ENCODE measurements around the gene ERBB4.

The ERBB4 gene

GRCh38 chr2:211463397-211463796 is 1075.2 kb downstream of the ERBB4 start:
- no peak overlapping the region for H3K4me2 ChIP-seq (ENCODE audit: low read depth, low read length, poor library complexity, severe bottlenecking)
- H3K27me3 ChIP-seq (ENCODE audit: insufficient read depth, low read length, poor library complexity, severe bottlenecking): no peaks in the 10 kb centered on the region
- H2AFZ ChIP-seq (ENCODE audit: low read length): 0 out of 2 replicates have a peak overlapping the region, but pooled peaks have one; percentile 19
- no peaks in the 10 kb centered on the region; the same call in 1 of the 2 replicates for H3F3A ChIP-seq (ENCODE audit: low read depth)
- no peaks in the 10 kb centered on the region for H3K9me3 ChIP-seq (ENCODE audit: insufficient read depth, low read depth, low read length)
- H3K36me3 ChIP-seq (ENCODE audit: insufficient read depth, low read length): no peaks in the 10 kb centered on the region
- H3K9me2 ChIP-seq (replicated peaks; ENCODE audit: low read depth, low read length): no peaks in the 10 kb centered on the region
- H3K4me3 ChIP-seq (ENCODE audit: low read length, poor library complexity, severe bottlenecking): no peak overlapping the region
- no peaks in the 10 kb centered on the region for H3K79me2 ChIP-seq (ENCODE audit: insufficient read depth, low read length)
- H4K20me1 ChIP-seq (ENCODE audit: insufficient read depth, low read length, poor library complexity, severe bottlenecking): no peaks in the 10 kb centered on the region
- peaks cover 12% of the 10 kb centered on the region for H3K4me1 ChIP-seq (ENCODE audit: insufficient read depth, low read length, poor library complexity, severe bottlenecking)
- H3K9ac ChIP-seq (ENCODE audit: low read depth, low read length, poor library complexity, severe bottlenecking): no peak overlapping the region
- no peak for TF ChIP-seq CTCF (conservative IDR thresholded peaks at IDR 0.05; ENCODE audit: low read length)
- TF ChIP-seq EZH2phosphoT487 (IDR thresholded peaks at IDR 0.05; ENCODE audit: borderline replicate concordance): no peak

GRCh38 chr2:211458974-211459373 is 1079.6 kb downstream of the ERBB4 start:
- H3K79me2 ChIP-seq (ENCODE audit: insufficient read depth, low read length): no peaks in the 10 kb centered on the region
- H4K20me1 ChIP-seq (ENCODE audit: insufficient read depth, low read length, poor library complexity, severe bottlenecking): no peaks in the 10 kb centered on the region
- H3K4me1 ChIP-seq (ENCODE audit: insufficient read depth, low read length, poor library complexity, severe bottlenecking): no peaks in the 10 kb centered on the region
- H3K9ac ChIP-seq (ENCODE audit: low read depth, low read length, poor library complexity, severe bottlenecking): no peak overlapping the region
- TF ChIP-seq CTCF (conservative IDR thresholded peaks at IDR 0.05; ENCODE audit: low read length): no peak
- TF ChIP-seq EZH2phosphoT487 (IDR thresholded peaks at IDR 0.05; ENCODE audit: borderline replicate concordance): no peak
- no peaks in the 10 kb centered on the region for H3K9me3 ChIP-seq (ENCODE audit: insufficient read depth, low read depth, low read length)
- no peaks in the 10 kb centered on the region for H3K27me3 ChIP-seq (ENCODE audit: insufficient read depth, low read length, poor library complexity, severe bottlenecking)
- no peaks in the 10 kb centered on the region for H3F3A ChIP-seq (ENCODE audit: low read depth)
- H3K36me3 ChIP-seq (ENCODE audit: insufficient read depth, low read length): no peaks in the 10 kb centered on the region
- no peak overlapping the region for H2AFZ ChIP-seq (ENCODE audit: low read length)
- no peak overlapping the region for H3K4me2 ChIP-seq (ENCODE audit: low read depth, low read length, poor library complexity, severe bottlenecking)
- no peak overlapping the region for H3K4me3 ChIP-seq (ENCODE audit: low read length, poor library complexity, severe bottlenecking)
- no peaks in the 10 kb centered on the region for H3K9me2 ChIP-seq (replicated peaks; ENCODE audit: low read depth, low read length)

GRCh38 chr2:211457325-211457724 is 1081.3 kb downstream of the ERBB4 start:
- no peaks in the 10 kb centered on the region for H3K4me1 ChIP-seq (ENCODE audit: insufficient read depth, low read length, poor library complexity, severe bottlenecking)
- TF ChIP-seq EZH2phosphoT487 (IDR thresholded peaks at IDR 0.05; ENCODE audit: borderline replicate concordance) (no peak), CTCF (conservative IDR thresholded peaks at IDR 0.05; ENCODE audit: low read length) (no peak)
- H3K79me2 ChIP-seq (ENCODE audit: insufficient read depth, low read length): no peaks in the 10 kb centered on the region
- H3K4me3 ChIP-seq (ENCODE audit: low read length, poor library complexity, severe bottlenecking): no peak overlapping the region
- H3F3A ChIP-seq (ENCODE audit: low read depth): no peaks in the 10 kb centered on the region
- no peaks in the 10 kb centered on the region for H3K9me2 ChIP-seq (replicated peaks; ENCODE audit: low read depth, low read length)
- H3K27me3 ChIP-seq (ENCODE audit: insufficient read depth, low read length, poor library complexity, severe bottlenecking): no peaks in the 10 kb centered on the region
- H3K9me3 ChIP-seq (ENCODE audit: insufficient read depth, low read depth, low read length): no peaks in the 10 kb centered on the region
- H2AFZ ChIP-seq (ENCODE audit: low read length): no peak overlapping the region; the same call in 1 of the 2 replicates
- no peaks in the 10 kb centered on the region for H4K20me1 ChIP-seq (ENCODE audit: insufficient read depth, low read length, poor library complexity, severe bottlenecking)
- no peak overlapping the region for H3K9ac ChIP-seq (ENCODE audit: low read depth, low read length, poor library complexity, severe bottlenecking)
- no peaks in the 10 kb centered on the region for H3K36me3 ChIP-seq (ENCODE audit: insufficient read depth, low read length)
- no peak overlapping the region for H3K4me2 ChIP-seq (ENCODE audit: low read depth, low read length, poor library complexity, severe bottlenecking)
